Ishikawa (cell line): ENCODE measurements around the gene MRPL43.

ENCODE experiments used
- EGR1 ChIP-seq: IDR thresholded peaks from 2 replicates; pipeline ENCODE4 v1.6.1; 2012
- EP300 ChIP-seq: IDR thresholded peaks from 2 replicates; pipeline ENCODE4 v1.6.1; 2012; ENCODE audit warnings: borderline replicate concordance
- NFIC ChIP-seq: IDR thresholded peaks from 2 replicates; pipeline ENCODE4 v1.6.1; 2012
- TAF1 ChIP-seq: IDR thresholded peaks from 2 replicates; pipeline ENCODE4 v1.6.1; 2012; ENCODE audit warnings: low read depth, mild to moderate bottlenecking
- TF ChIP-seq, protein P1 (sequence below): IDR thresholded peaks from 2 replicates; pipeline ENCODE4 v1.6.1; 2012
- TF ChIP-seq, protein P2 (sequence below): IDR thresholded peaks from 2 replicates; pipeline ENCODE4 v1.6.1; 2012; ENCODE audit warnings: low read depth, mild to moderate bottlenecking
- TF ChIP-seq, protein P3 (sequence below): IDR thresholded peaks from 2 replicates; pipeline ENCODE4 v1.6.1; 2012

- TF ChIP-seq EGR1 (peak; percentile 4; the same call in 1 of the 2 replicates), EP300 (no peak), TAF1 (peak; percentile 65; the same call in 1 of the 2 replicates), NFIC (no peak; the same call in 1 of the 2 replicates)
- TF ChIP-seq, protein P1, sequence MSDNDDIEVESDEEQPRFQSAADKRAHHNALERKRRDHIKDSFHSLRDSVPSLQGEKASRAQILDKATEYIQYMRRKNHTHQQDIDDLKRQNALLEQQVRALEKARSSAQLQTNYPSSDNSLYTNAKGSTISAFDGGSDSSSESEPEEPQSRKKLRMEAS: no peak
- TF ChIP-seq, protein P2, sequence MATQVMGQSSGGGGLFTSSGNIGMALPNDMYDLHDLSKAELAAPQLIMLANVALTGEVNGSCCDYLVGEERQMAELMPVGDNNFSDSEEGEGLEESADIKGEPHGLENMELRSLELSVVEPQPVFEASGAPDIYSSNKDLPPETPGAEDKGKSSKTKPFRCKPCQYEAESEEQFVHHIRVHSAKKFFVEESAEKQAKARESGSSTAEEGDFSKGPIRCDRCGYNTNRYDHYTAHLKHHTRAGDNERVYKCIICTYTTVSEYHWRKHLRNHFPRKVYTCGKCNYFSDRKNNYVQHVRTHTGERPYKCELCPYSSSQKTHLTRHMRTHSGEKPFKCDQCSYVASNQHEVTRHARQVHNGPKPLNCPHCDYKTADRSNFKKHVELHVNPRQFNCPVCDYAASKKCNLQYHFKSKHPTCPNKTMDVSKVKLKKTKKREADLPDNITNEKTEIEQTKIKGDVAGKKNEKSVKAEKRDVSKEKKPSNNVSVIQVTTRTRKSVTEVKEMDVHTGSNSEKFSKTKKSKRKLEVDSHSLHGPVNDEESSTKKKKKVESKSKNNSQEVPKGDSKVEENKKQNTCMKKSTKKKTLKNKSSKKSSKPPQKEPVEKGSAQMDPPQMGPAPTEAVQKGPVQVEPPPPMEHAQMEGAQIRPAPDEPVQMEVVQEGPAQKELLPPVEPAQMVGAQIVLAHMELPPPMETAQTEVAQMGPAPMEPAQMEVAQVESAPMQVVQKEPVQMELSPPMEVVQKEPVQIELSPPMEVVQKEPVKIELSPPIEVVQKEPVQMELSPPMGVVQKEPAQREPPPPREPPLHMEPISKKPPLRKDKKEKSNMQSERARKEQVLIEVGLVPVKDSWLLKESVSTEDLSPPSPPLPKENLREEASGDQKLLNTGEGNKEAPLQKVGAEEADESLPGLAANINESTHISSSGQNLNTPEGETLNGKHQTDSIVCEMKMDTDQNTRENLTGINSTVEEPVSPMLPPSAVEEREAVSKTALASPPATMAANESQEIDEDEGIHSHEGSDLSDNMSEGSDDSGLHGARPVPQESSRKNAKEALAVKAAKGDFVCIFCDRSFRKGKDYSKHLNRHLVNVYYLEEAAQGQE: no peak
- TF ChIP-seq, protein P3, sequence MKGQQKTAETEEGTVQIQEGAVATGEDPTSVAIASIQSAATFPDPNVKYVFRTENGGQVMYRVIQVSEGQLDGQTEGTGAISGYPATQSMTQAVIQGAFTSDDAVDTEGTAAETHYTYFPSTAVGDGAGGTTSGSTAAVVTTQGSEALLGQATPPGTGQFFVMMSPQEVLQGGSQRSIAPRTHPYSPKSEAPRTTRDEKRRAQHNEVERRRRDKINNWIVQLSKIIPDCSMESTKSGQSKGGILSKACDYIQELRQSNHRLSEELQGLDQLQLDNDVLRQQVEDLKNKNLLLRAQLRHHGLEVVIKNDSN: peak; percentile 93
These were observed 9.5 kb upstream of the MRPL43 start for GRCh38 chr10:100996678-100997359.
